Astrocyte of the hippocampus (primary cell): ENCODE measurements around the gene VAT1.
"Not testable (repeated sequence)": the region's sequence is repeated elsewhere in the genome, so short reads cannot be mapped to it uniquely, and the experiment has no call there.

Experiments
- DNase-seq: peaks from one replicate; pipeline ENCODE4 v3.0.0; 2011; ENCODE audit warnings: low read depth, low spot score

The VAT1 gene

GRCh38 chr17:43010667-43011308 lies 11.4 kb downstream of the VAT1 start:
- no peak for DNase-seq

GRCh38 chr17:43006639-43007551 lies 15.3 kb downstream of the VAT1 start, which contains the start of gene IFI35:
TSS of gene IFI35 (plus strand) at chr17:43006784. CDS start at chr17:43006948, 164 bp downstream.
- DNase-seq = peak; percentile 90

- DNase-seq = peak; percentile 61
These were observed 18.5 kb downstream of the VAT1 start for GRCh38 chr17:43003542-43004172.

GRCh38 chr17:43000894-43001293 lies 21.3 kb downstream of the VAT1 start:
- DNase-seq = not testable (repeated sequence)

GRCh38 chr17:42999003-42999525 lies 23.1 kb downstream of the VAT1 start:
- DNase-seq = no peak

- DNase-seq = peak; percentile 100
These were observed 23.9 kb downstream of the VAT1 start, which contains the start of gene RPL27 for GRCh38 chr17:42997984-42998938. TSS of gene RPL27 (plus strand) at chr17:42998419. CDS start at chr17:42998751, 332 bp downstream.

GRCh38 chr17:42997390-42997983 lies 24.7 kb downstream of the VAT1 start:
- DNase-seq = no peak

- not testable (repeated sequence) for DNase-seq
These were observed 28.3 kb downstream of the VAT1 start for GRCh38 chr17:42993913-42994312.

GRCh38 chr17:42992872-42993271 lies 29.3 kb downstream of the VAT1 start:
- no peak for DNase-seq

GRCh38 chr17:42991471-42991870 lies 30.7 kb downstream of the VAT1 start:
- no peak for DNase-seq

- DNase-seq = no peak
These were observed 32.2 kb downstream of the VAT1 start for GRCh38 chr17:42989726-42990652.

GRCh38 chr17:42989141-42989540 lies 33.0 kb downstream of the VAT1 start:
- DNase-seq = no peak

GRCh38 chr17:42985225-42985624 lies 37.0 kb downstream of the VAT1 start:
- no peak for DNase-seq

GRCh38 chr17:42982266-42982665 lies 39.9 kb downstream of the VAT1 start:
- no peak for DNase-seq

GRCh38 chr17:42980766-42981397 lies 41.3 kb downstream of the VAT1 start:
- peak; percentile 67 for DNase-seq

GRCh38 chr17:42980274-42980765 lies 41.9 kb downstream of the VAT1 start, which contains the start of gene RUNDC1:
TSS of gene RUNDC1 (plus strand) at chr17:42980565. CDS start at chr17:42980577, 12 bp downstream.
- peak; percentile 97 for DNase-seq

- peak; percentile 66 for DNase-seq
These were observed 42.5 kb downstream of the VAT1 start, which contains the start of gene PTGES3L for GRCh38 chr17:42979511-42980273. TSS of gene PTGES3L (minus strand) at chr17:42980080. CDS start at chr17:42980053, 27 bp downstream.
